A549 (cell line): ENCODE results near the gene YTHDF2. TPM values are rescaled to one million over a fixed set of nuclear protein-coding genes. Genes with fewer than 3 reads are reported as not detected.
"Not testable (repeated sequence)": the region's sequence is repeated elsewhere in the genome, so short reads cannot be mapped to it uniquely, and the experiment has no call there.

Source experiments
- ATAC-seq, 2 experiments: fragments of 200-7000 bp in 1 of 2; fragments of >200 bp in 1 of 2; cut with Nextera tagmentation in 1 of 2; cut with Tn5 transposase in 1 of 2; 3 replicates each; pipeline versions ENCODE4 v1.8.0 to v1.9.1; 2018 to 2020; ENCODE audit warnings: mild to moderate bottlenecking in 1 of 2, moderate library complexity in 1 of 2
- CTCF ChIA-PET: fragments of 300-600 bp; sonication (Branson Sonifier 250); formaldehyde crosslinking; extraction: SDS; loops from one replicate; lab custom pipeline; 2021; ENCODE audit warnings: antibody characterized with exemption, inconsistent platforms; lab: Yijun Ruan, JAX
- POLR2A ChIA-PET: fragments of 350-600 bp; formaldehyde crosslinking; extraction: SDS; loops from one replicate; lab custom pipeline; 2021; ENCODE audit warnings: antibody characterized with exemption, inconsistent platforms; lab: Yijun Ruan, JAX
- DNase-seq, 2 experiments: peaks; one replicate each; pipeline versions ENCODE4 v3.0.0 to v3.0.0-alpha.2; 2011 to 2016; ENCODE audit warnings: low read depth in 1 of 2, low spot score in 1 of 2
- FAIRE-seq: peaks from 2 replicates; lab custom pipeline; 2011; peaks lifted over from hg19 to GRCh38; lab: Jason Lieb, UNC
- H3K27ac ChIP-seq, 2 experiments: fragments of >200 bp; sonication (Bioruptor Twin); formaldehyde crosslinking; 3 replicates each; pipeline ENCODE4 v1.5.1; 2016 to 2017
- H3K4me1 ChIP-seq: fragments of >200 bp; sonication (Bioruptor Twin); formaldehyde crosslinking; 3 replicates; pipeline ENCODE4 v1.6.1; 2016
- H3K4me2 ChIP-seq: fragments of >200 bp; sonication (Bioruptor Twin); formaldehyde crosslinking; 3 replicates; pipeline ENCODE4 v1.6.1; 2016
- H3K4me3 ChIP-seq: fragments of >200 bp; sonication (Bioruptor Twin); formaldehyde crosslinking; 3 replicates; pipeline ENCODE4 v1.5.1; 2016
- H3K9me3 ChIP-seq: fragments of >200 bp; sonication (Bioruptor Twin); formaldehyde crosslinking; 3 replicates; pipeline ENCODE4 v1.6.1; 2016
- CBX2 ChIP-seq: fragments of 200-600 bp; sonication (generic); IDR thresholded peaks from 2 replicates; pipeline ENCODE4 v1.6.1; 2016; ENCODE audit warnings: low read depth, mild to moderate bottlenecking, borderline replicate concordance
- CEBPB ChIP-seq, 2 experiments: fragments of >200 bp in 1 of 2; sonication (Bioruptor Twin) in 1 of 2; formaldehyde crosslinking in 1 of 2; IDR thresholded peaks; 2 replicates each; pipeline ENCODE4 v1.6.1; 2012 to 2016
- EHF ChIP-seq: fragments of 250-450 bp; sonication (Bioruptor Pico); IDR thresholded peaks from 2 replicates; pipeline ENCODE4 v1.5.0; 2020; ENCODE audit warnings: mild to moderate bottlenecking
- EHMT2 ChIP-seq: fragments of 200-600 bp; sonication (generic); IDR thresholded peaks from 2 replicates; pipeline ENCODE4 v1.6.1; 2016; ENCODE audit warnings: antibody characterized with exemption, low read depth, mild to moderate bottlenecking, moderate library complexity
- EP300 ChIP-seq, 2 experiments: fragments of >200 bp; sonication (Bioruptor Twin); formaldehyde crosslinking; IDR thresholded peaks; 2 replicates in 1 of 2; 3 replicates in 1 of 2; pipeline ENCODE4 v1.6.1; 2016 to 2017
- FOSL2 ChIP-seq, 2 experiments: fragments of 450-650 bp in 1 of 2; fragments of >200 bp in 1 of 2; sonication (Bioruptor Twin) in 1 of 2; formaldehyde crosslinking; IDR thresholded peaks; 2 replicates each; pipeline versions ENCODE4 v1.5.0 to v1.6.1; 2016 to 2020; ENCODE audit warnings: mild to moderate bottlenecking in 1 of 2, moderate library complexity in 1 of 2
- FOXS1 ChIP-seq: fragments of 250-450 bp; sonication (Bioruptor Pico); IDR thresholded peaks from 2 replicates; pipeline ENCODE4 v1.5.0; 2020; ENCODE audit warnings: mild to moderate bottlenecking, moderate library complexity
- HDAC2 ChIP-seq: fragments of 200-600 bp; sonication (generic); IDR thresholded peaks from 2 replicates; pipeline ENCODE4 v1.6.1; 2016
- HOXB5 ChIP-seq: fragments of 250-450 bp; sonication (Bioruptor Pico); IDR thresholded peaks from 2 replicates; pipeline ENCODE4 v1.5.0; 2020; ENCODE audit warnings: mild to moderate bottlenecking, moderate library complexity
- MAFK ChIP-seq: fragments of 450-650 bp; IDR thresholded peaks from 2 replicates; pipeline ENCODE4 v1.6.1; 2014; ENCODE audit not compliant: partially characterized antibody
- NPAS2 ChIP-seq: fragments of 250-450 bp; sonication (Bioruptor Pico); IDR thresholded peaks from 2 replicates; pipeline ENCODE4 v1.8.0; 2022; ENCODE audit warnings: mild to moderate bottlenecking, moderate library complexity, borderline replicate concordance
- NR3C1 ChIP-seq: fragments of >200 bp; sonication (Bioruptor Twin); formaldehyde crosslinking; IDR thresholded peaks from 3 replicates; pipeline ENCODE4 v1.6.1; 2017
- POLR2AphosphoS2 ChIP-seq: conservative IDR thresholded peaks from 2 replicates; pipeline ENCODE4 v1.6.1; 2012; ENCODE audit warnings: low read length, improper control_type of control experiment, inconsistent platforms
- SREBF2 ChIP-seq: fragments of 450-650 bp; IDR thresholded peaks from 2 replicates; pipeline ENCODE4 v1.6.1; 2014; ENCODE audit warnings: mild to moderate bottlenecking, moderate library complexity
- TP53 ChIP-seq: fragments of 250-450 bp; sonication (Bioruptor Pico); IDR thresholded peaks from 2 replicates; pipeline ENCODE4 v1.5.0; 2021; ENCODE audit warnings: mild to moderate bottlenecking, moderate library complexity
- ZSCAN20 ChIP-seq: fragments of 250-450 bp; sonication (Bioruptor Pico); IDR thresholded peaks from 2 replicates; pipeline ENCODE4 v1.8.0; 2022; ENCODE audit warnings: mild to moderate bottlenecking, moderate library complexity
- WGBS: methylation state at CpG from one replicate; pipeline ENCODE4 v1.1.6; 2017; ENCODE audit errors: missing lambda C conversion rate; 5-methylcytosine and 5-hydroxymethylcytosine counted together
- polyA plus RNA-seq, 4 experiments: library from polyadenylated mRNA; depleted of rRNA in 3 of 4; stranded (reverse); fragments of >200 nt; fragmentation: RNase III in 1 of 4; extraction: RNeasy Plus Mini Kit Qiagen cat#74134 plus additional on column Dnase treatment in 1 of 4; gene quantifications; 2 replicates in 3 of 4; 3 replicates in 1 of 4; pipeline ENCODE4 v1.2.3, GENCODE V29; 2011 to 2017
- TF ChIP-seq, protein P1 (sequence below): IDR thresholded peaks from 2 replicates; pipeline ENCODE4 v1.6.1; 2012; ENCODE audit warnings: low read depth, borderline replicate concordance
- TF ChIP-seq, protein P2 (sequence below): fragments of 250-450 bp; sonication (Bioruptor Pico); IDR thresholded peaks from 2 replicates; pipeline ENCODE4 v1.5.0; 2020; ENCODE audit warnings: low read depth, mild to moderate bottlenecking, moderate library complexity
- TF ChIP-seq, protein P3 (sequence below): fragments of 150-350 bp; IDR thresholded peaks from 2 replicates; pipeline ENCODE4 v1.6.1; 2014; ENCODE audit warnings: low read depth, mild to moderate bottlenecking, low read length

Gene YTHDF2
- polyA plus RNA-seq, 2 of the 4 experiments (the other 2 are of a cell fraction), result 53.2 to 55.6 TPM

DNA sequence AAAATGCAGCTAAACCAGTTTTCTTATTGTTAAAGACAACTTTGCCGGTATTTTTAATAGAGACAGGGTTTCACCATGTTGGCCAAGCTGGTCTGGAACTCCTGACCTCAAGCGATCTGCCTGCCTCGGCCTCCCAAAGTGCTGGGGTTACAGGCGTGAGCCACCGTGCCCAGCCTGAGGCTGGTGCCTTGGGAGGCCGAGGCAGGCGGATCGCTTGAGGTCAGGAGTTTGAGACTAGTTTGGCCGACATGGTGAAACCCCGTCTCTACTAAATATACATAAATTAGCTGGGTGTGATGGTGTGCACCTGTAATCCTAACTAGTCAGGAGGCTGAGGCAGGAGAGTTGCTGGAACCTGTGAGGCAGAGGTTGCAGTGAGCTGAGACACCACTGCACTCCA, 35.2 kb downstream of the YTHDF2 start:
- H3K27ac ChIP-seq, FAIRE-seq, H3K9me3 ChIP-seq, ATAC-seq, H3K4me3 ChIP-seq, H3K4me2 ChIP-seq, POLR2A ChIA-PET, H3K4me1 ChIP-seq, DNase-seq: not testable (repeated sequence)
- 97% methylated on average over 10 of the region's 10 CpGs for WGBS
- CTCF ChIA-PET, result interaction anchor here (4.1 kb wide), 1 partner anchor 105 kb away, joined by 18 read pairs; no protein-coding TSS in a partner anchor

DNA sequence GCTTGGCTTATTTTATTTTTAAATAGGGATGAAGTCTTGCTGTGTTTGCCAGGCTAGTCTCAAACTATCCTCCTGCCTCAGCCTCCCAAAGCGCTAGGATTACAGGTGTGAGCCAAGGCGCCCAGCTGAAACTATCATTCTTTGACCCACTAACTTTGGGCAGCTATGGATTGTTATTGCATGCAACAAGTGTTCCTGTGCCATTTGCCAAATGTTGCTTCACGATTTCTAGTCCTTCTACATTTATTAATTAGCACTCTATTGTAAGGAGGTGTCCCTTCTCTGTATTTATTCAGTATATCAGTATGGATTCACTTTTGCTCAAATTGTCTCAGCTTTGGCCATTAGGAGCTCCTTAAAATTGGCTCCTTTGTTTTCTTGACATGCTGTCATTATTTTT, 36.4 kb downstream of the YTHDF2 start:
- no peak for ATAC-seq
- TF ChIP-seq, protein P1, sequence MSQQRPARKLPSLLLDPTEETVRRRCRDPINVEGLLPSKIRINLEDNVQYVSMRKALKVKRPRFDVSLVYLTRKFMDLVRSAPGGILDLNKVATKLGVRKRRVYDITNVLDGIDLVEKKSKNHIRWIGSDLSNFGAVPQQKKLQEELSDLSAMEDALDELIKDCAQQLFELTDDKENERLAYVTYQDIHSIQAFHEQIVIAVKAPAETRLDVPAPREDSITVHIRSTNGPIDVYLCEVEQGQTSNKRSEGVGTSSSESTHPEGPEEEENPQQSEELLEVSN, result no peak
- TF ChIP-seq SREBF2 (no peak), EHF (CRISPR knock-in tag) (no peak), HOXB5 (CRISPR knock-in tag) (no peak), NPAS2 (CRISPR knock-in tag) (no peak), EHMT2 (no peak), FOSL2 (IDR thresholded peaks at IDR 0.05) (no peak), FOSL2 (CRISPR knock-in tag; IDR thresholded peaks at IDR 0.05) (no peak), NR3C1 (no peak), POLR2AphosphoS2 (no peak), CBX2 (no peak)
- TF ChIP-seq, protein P2, sequence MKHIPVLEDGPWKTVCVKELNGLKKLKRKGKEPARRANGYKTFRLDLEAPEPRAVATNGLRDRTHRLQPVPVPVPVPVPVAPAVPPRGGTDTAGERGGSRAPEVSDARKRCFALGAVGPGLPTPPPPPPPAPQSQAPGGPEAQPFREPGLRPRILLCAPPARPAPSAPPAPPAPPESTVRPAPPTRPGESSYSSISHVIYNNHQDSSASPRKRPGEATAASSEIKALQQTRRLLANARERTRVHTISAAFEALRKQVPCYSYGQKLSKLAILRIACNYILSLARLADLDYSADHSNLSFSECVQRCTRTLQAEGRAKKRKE, result no peak
- TF ChIP-seq, all 56 proteins: peak for 0
- 94% methylated on average over 3 of the region's 3 CpGs for WGBS
- DNase-seq (no peak), FAIRE-seq (no peak)
- H3K4me3 ChIP-seq, result no peak overlapping the region
- H3K4me2 ChIP-seq, result no peak overlapping the region
- CTCF ChIA-PET, result interaction anchor here (3.3 to 4.1 kb wide), 2 partner anchors 11 to 104 kb away, joined by 18 to 27 read pairs; no protein-coding TSS in a partner anchor
- POLR2A ChIA-PET, result no interaction called here
- H3K4me1 ChIP-seq, result no peaks in the 10 kb centered on the region
- no peak overlapping the region for H3K27ac ChIP-seq
- H3K9me3 ChIP-seq, result no peaks in the 10 kb centered on the region

DNA sequence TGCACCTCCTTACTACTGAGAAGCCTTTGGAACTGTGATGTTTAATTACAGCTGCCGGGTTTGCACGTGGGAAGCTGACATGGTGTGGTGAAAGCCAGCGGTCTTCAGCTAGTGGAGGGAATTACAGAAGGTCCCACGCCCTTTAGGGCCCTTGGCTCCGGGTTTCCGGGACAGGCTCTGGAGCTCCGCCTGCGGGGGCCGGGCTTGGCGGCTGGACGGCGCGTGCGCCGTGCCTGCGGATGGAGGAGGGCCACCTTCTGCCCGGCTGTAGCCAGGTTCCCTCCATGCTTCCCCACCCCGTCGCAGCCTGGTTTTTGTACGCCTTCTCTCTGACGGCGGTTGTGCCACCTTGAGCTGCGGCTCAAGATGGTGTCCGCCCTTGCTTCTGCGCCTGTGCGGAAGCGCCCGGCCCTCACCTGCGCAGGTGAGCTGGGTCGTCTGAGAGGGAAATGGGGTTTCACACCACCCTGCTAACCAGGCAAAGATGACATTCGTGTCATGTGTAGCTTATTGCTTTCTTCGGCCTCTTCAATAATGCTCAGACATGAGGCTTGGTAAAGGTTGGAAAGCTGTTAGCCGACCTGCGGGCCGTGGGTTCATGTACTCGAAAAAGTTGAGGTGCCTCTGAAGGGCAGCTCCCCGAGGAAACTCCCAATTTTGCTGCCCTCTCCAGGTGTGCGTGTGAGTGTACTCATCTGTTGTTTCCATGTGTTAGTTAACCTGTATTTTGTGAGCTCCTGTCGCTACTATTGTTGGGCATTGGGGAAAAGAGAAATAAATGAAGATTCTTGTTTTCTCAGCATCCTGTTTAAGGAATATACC, 38.6 kb downstream of the YTHDF2 start:
- Histone ChIP-seq H3K4me2 (no peak overlapping the region), H3K4me1 (no peaks in the 10 kb centered on the region), H3K9me3 (no peaks in the 10 kb centered on the region), H3K4me3 (no peak overlapping the region), H3K27ac (no peak overlapping the region)
- ATAC-seq, result no peak
- no peak for FAIRE-seq
- POLR2A ChIA-PET, result interaction anchor here (0.6 to 1.2 kb wide), 3 partner anchors 9 to 94 kb away, joined by 3 to 4 read pairs (median 3); partner anchors contain the start of gene YTHDF2
- no peak for DNase-seq
- no peak for TF ChIP-seq SREBF2
- TF ChIP-seq ZSCAN20, result no peak
- TF ChIP-seq CEBPB (IDR thresholded peaks at IDR 0.05), result no peak
- TF ChIP-seq HDAC2, result no peak
- TF ChIP-seq MAFK, result no peak
- TF ChIP-seq, protein P3, sequence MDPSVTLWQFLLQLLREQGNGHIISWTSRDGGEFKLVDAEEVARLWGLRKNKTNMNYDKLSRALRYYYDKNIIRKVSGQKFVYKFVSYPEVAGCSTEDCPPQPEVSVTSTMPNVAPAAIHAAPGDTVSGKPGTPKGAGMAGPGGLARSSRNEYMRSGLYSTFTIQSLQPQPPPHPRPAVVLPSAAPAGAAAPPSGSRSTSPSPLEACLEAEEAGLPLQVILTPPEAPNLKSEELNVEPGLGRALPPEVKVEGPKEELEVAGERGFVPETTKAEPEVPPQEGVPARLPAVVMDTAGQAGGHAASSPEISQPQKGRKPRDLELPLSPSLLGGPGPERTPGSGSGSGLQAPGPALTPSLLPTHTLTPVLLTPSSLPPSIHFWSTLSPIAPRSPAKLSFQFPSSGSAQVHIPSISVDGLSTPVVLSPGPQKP, result no peak
- TF ChIP-seq EP300 (IDR thresholded peaks at IDR 0.05), result no peak
- no peak for TF ChIP-seq FOXS1 (CRISPR knock-in tag)
- no peak for TF ChIP-seq TP53 (CRISPR knock-in tag)
- CTCF ChIA-PET, result interaction anchor here (0.5 to 4.1 kb wide), 7 partner anchors 9 to 437 kb away, joined by 3 to 27 read pairs (median 3); no protein-coding TSS in a partner anchor
- 94% methylated on average over 24 of the region's 39 CpGs for WGBS
